Stimulated activated naive CD8-positive, alpha-beta T cell treated with anti-CD3 and anti-CD28 coated beads, Interleukin-15, Interleukin-2, amounts not matched to agents 100 ng/mL and 50 ng/mL, for 24 hours (primary cell): Measurements from ENCODE around the gene SLCO2A1.

Source experiments
- H3K27ac Mint-ChIP-seq: one replicate; pipeline ENCODE4 v1.8.0; 2021; ENCODE audit warnings: mild to moderate bottlenecking, mixed read lengths
- H3K27me3 Mint-ChIP-seq: one replicate; pipeline ENCODE4 v1.8.0; 2021; ENCODE audit warnings: mixed read lengths
- H3K36me3 Mint-ChIP-seq: one replicate; pipeline ENCODE4 v1.8.0; 2021; ENCODE audit warnings: low read depth, mixed read lengths
- H3K4me1 Mint-ChIP-seq: one replicate; pipeline ENCODE4 v1.8.0; 2021; ENCODE audit warnings: low read depth, mixed read lengths
- H3K4me3 Mint-ChIP-seq: one replicate; pipeline ENCODE4 v1.8.0; 2021; ENCODE audit warnings: mild to moderate bottlenecking, mixed read lengths
- H3K9me3 Mint-ChIP-seq: one replicate; pipeline ENCODE4 v1.8.0; 2021; ENCODE audit warnings: mixed read lengths

The SLCO2A1 gene

GRCh38 chr3:134066651-134067530 lies 37.2 kb upstream of the SLCO2A1 start:
- Mint-ChIP-seq H3K27me3 (no peaks in the 10 kb centered on the region), H3K4me1 (no peaks in the 10 kb centered on the region), H3K27ac (no peak overlapping the region), H3K36me3 (no peaks in the 10 kb centered on the region), H3K9me3 (no peaks in the 10 kb centered on the region), H3K4me3 (no peak overlapping the region)

GRCh38 chr3:134066158-134066541 lies 36.4 kb upstream of the SLCO2A1 start:
- Mint-ChIP-seq H3K4me1 (no peaks in the 10 kb centered on the region), H3K36me3 (no peaks in the 10 kb centered on the region), H3K27me3 (no peaks in the 10 kb centered on the region), H3K9me3 (no peaks in the 10 kb centered on the region), H3K27ac (no peak overlapping the region), H3K4me3 (no peak overlapping the region)

GRCh38 chr3:134065252-134066157 lies 35.8 kb upstream of the SLCO2A1 start:
- H3K27ac Mint-ChIP-seq = no peak overlapping the region
- H3K27me3 Mint-ChIP-seq = no peaks in the 10 kb centered on the region
- no peak overlapping the region for H3K4me3 Mint-ChIP-seq
- no peaks in the 10 kb centered on the region for H3K36me3 Mint-ChIP-seq
- H3K9me3 Mint-ChIP-seq = no peaks in the 10 kb centered on the region
- no peaks in the 10 kb centered on the region for H3K4me1 Mint-ChIP-seq

GRCh38 chr3:134064081-134064480 lies 34.4 kb upstream of the SLCO2A1 start:
- Mint-ChIP-seq H3K36me3 (no peaks in the 10 kb centered on the region), H3K27me3 (no peaks in the 10 kb centered on the region), H3K27ac (no peak overlapping the region), H3K4me1 (no peaks in the 10 kb centered on the region), H3K9me3 (no peaks in the 10 kb centered on the region), H3K4me3 (no peak overlapping the region)

GRCh38 chr3:134061401-134061800 lies 31.7 kb upstream of the SLCO2A1 start:
- H3K36me3 Mint-ChIP-seq = no peaks in the 10 kb centered on the region
- no peak overlapping the region for H3K4me3 Mint-ChIP-seq
- H3K9me3 Mint-ChIP-seq = no peaks in the 10 kb centered on the region
- no peaks in the 10 kb centered on the region for H3K27me3 Mint-ChIP-seq
- no peaks in the 10 kb centered on the region for H3K4me1 Mint-ChIP-seq
- no peak overlapping the region for H3K27ac Mint-ChIP-seq

- H3K36me3 Mint-ChIP-seq = no peaks in the 10 kb centered on the region
- H3K27ac Mint-ChIP-seq = no peak overlapping the region
- H3K4me1 Mint-ChIP-seq = no peaks in the 10 kb centered on the region
- no peak overlapping the region for H3K4me3 Mint-ChIP-seq
- no peaks in the 10 kb centered on the region for H3K27me3 Mint-ChIP-seq
- no peaks in the 10 kb centered on the region for H3K9me3 Mint-ChIP-seq
These were observed 31.0 kb upstream of the SLCO2A1 start for GRCh38 chr3:134060561-134061385.

- H3K4me1 Mint-ChIP-seq = no peaks in the 10 kb centered on the region
- H3K27me3 Mint-ChIP-seq = no peaks in the 10 kb centered on the region
- H3K36me3 Mint-ChIP-seq = no peaks in the 10 kb centered on the region
- no peaks in the 10 kb centered on the region for H3K9me3 Mint-ChIP-seq
- no peak overlapping the region for H3K27ac Mint-ChIP-seq
- no peak overlapping the region for H3K4me3 Mint-ChIP-seq
These were observed 30.2 kb upstream of the SLCO2A1 start for GRCh38 chr3:134059671-134060560.

- Mint-ChIP-seq H3K36me3 (no peaks in the 10 kb centered on the region), H3K27me3 (no peaks in the 10 kb centered on the region), H3K4me3 (no peak overlapping the region), H3K4me1 (no peaks in the 10 kb centered on the region), H3K27ac (no peak overlapping the region), H3K9me3 (no peaks in the 10 kb centered on the region)
These were observed 29.4 kb upstream of the SLCO2A1 start for GRCh38 chr3:134059035-134059601.

- Mint-ChIP-seq H3K9me3 (no peaks in the 10 kb centered on the region), H3K27ac (no peak overlapping the region), H3K4me1 (no peaks in the 10 kb centered on the region), H3K27me3 (no peaks in the 10 kb centered on the region), H3K36me3 (no peaks in the 10 kb centered on the region), H3K4me3 (no peak overlapping the region)
These were observed 28.0 kb upstream of the SLCO2A1 start for GRCh38 chr3:134057654-134058110.

- no peaks in the 10 kb centered on the region for H3K27me3 Mint-ChIP-seq
- no peak overlapping the region for H3K27ac Mint-ChIP-seq
- no peaks in the 10 kb centered on the region for H3K36me3 Mint-ChIP-seq
- H3K9me3 Mint-ChIP-seq = no peaks in the 10 kb centered on the region
- H3K4me3 Mint-ChIP-seq = no peak overlapping the region
- H3K4me1 Mint-ChIP-seq = no peaks in the 10 kb centered on the region
These were observed 27.4 kb upstream of the SLCO2A1 start for GRCh38 chr3:134057006-134057653.

- no peaks in the 10 kb centered on the region for H3K4me1 Mint-ChIP-seq
- H3K9me3 Mint-ChIP-seq = no peaks in the 10 kb centered on the region
- H3K27me3 Mint-ChIP-seq = no peaks in the 10 kb centered on the region
- no peaks in the 10 kb centered on the region for H3K36me3 Mint-ChIP-seq
- H3K4me3 Mint-ChIP-seq = no peak overlapping the region
- no peak overlapping the region for H3K27ac Mint-ChIP-seq
These were observed 26.8 kb upstream of the SLCO2A1 start for GRCh38 chr3:134056464-134056891.

GRCh38 chr3:134055661-134056060 lies 25.9 kb upstream of the SLCO2A1 start:
- Mint-ChIP-seq H3K9me3 (no peaks in the 10 kb centered on the region), H3K36me3 (no peaks in the 10 kb centered on the region), H3K4me1 (no peaks in the 10 kb centered on the region), H3K4me3 (no peak overlapping the region), H3K27me3 (no peaks in the 10 kb centered on the region), H3K27ac (no peak overlapping the region)

GRCh38 chr3:134054881-134055280 lies 25.2 kb upstream of the SLCO2A1 start:
- Mint-ChIP-seq H3K27ac (no peak overlapping the region), H3K4me1 (no peaks in the 10 kb centered on the region), H3K4me3 (no peak overlapping the region), H3K27me3 (no peaks in the 10 kb centered on the region), H3K36me3 (no peaks in the 10 kb centered on the region), H3K9me3 (no peaks in the 10 kb centered on the region)
